GM18873 (cell line): ENCODE measurements around the gene NEDD4.
"Not testable (repeated sequence)": the region's sequence is repeated elsewhere in the genome, so short reads cannot be mapped to it uniquely, and the experiment has no call there.

ENCODE experiments used
- ATAC-seq: cut with Tn5 transposase; IDR thresholded peaks from one replicate; pipeline ENCODE4 v1.9.1; 2021; ENCODE audit warnings: mild to moderate bottlenecking, moderate library complexity, moderate number of reproducible peaks; ENCODE audit not compliant: unreplicated experiment, low FRiP score

NEDD4 gene

GRCh38 chr15:56007053-56007452 lies 13.6 kb upstream of the NEDD4 start:
- ATAC-seq: not testable (repeated sequence)

GRCh38 chr15:56006371-56006770 lies 13.0 kb upstream of the NEDD4 start:
- ATAC-seq: not testable (repeated sequence)

- not testable (repeated sequence) for ATAC-seq
These were observed 10.9 kb upstream of the NEDD4 start for GRCh38 chr15:56004281-56004680.

- not testable (repeated sequence) for ATAC-seq
These were observed 10.4 kb upstream of the NEDD4 start for GRCh38 chr15:56003777-56004176.

GRCh38 chr15:56003277-56003676 lies 9.9 kb upstream of the NEDD4 start:
- ATAC-seq: not testable (repeated sequence)

GRCh38 chr15:56001471-56002078 lies 8.2 kb upstream of the NEDD4 start:
- no peak for ATAC-seq

- ATAC-seq: no peak
These were observed 6.2 kb upstream of the NEDD4 start for GRCh38 chr15:55999658-56000057.

GRCh38 chr15:55998478-55998877 lies 5.1 kb upstream of the NEDD4 start:
- ATAC-seq: no peak

- ATAC-seq: no peak
These were observed 570 bp upstream of the NEDD4 start for GRCh38 chr15:55993804-55994560.

- ATAC-seq: no peak
These were observed 672 bp downstream of the NEDD4 start for GRCh38 chr15:55992769-55993110.

- ATAC-seq: no peak
These were observed 1.3 kb downstream of the NEDD4 start for GRCh38 chr15:55991802-55992768.

GRCh38 chr15:55990998-55991397 lies 2.4 kb downstream of the NEDD4 start:
- ATAC-seq: no peak

GRCh38 chr15:55990516-55990915 lies 2.9 kb downstream of the NEDD4 start:
- ATAC-seq: no peak

- no peak for ATAC-seq
These were observed 4.0 kb downstream of the NEDD4 start for GRCh38 chr15:55989383-55989782.

- no peak for ATAC-seq
These were observed 11.7 kb downstream of the NEDD4 start for GRCh38 chr15:55981582-55982249.

- ATAC-seq: no peak
These were observed 12.9 kb downstream of the NEDD4 start for GRCh38 chr15:55980511-55980910.

- ATAC-seq: no peak
These were observed 16.2 kb downstream of the NEDD4 start for GRCh38 chr15:55977231-55977630.

- ATAC-seq: no peak
These were observed 23.1 kb downstream of the NEDD4 start for GRCh38 chr15:55970286-55970685.

- ATAC-seq: no peak
These were observed 23.8 kb downstream of the NEDD4 start for GRCh38 chr15:55969582-55969981.

GRCh38 chr15:55968923-55969322 lies 24.5 kb downstream of the NEDD4 start:
- ATAC-seq: no peak

GRCh38 chr15:55965091-55965490 lies 28.3 kb downstream of the NEDD4 start:
- ATAC-seq: no peak
